Measurements from ENCODE around the gene SLC41A3. TPM values are rescaled to one million over a fixed set of nuclear protein-coding genes. Genes with fewer than 3 reads are reported as not detected.
"Not testable (repeated sequence)": the region's sequence is repeated elsewhere in the genome, so short reads cannot be mapped to it uniquely, and the experiment has no call there.

Gene SLC41A3
- total RNA-seq, 4 donors from 2014 or later, result 31.0 to 62.7 (median 37.5) TPM

DNA sequence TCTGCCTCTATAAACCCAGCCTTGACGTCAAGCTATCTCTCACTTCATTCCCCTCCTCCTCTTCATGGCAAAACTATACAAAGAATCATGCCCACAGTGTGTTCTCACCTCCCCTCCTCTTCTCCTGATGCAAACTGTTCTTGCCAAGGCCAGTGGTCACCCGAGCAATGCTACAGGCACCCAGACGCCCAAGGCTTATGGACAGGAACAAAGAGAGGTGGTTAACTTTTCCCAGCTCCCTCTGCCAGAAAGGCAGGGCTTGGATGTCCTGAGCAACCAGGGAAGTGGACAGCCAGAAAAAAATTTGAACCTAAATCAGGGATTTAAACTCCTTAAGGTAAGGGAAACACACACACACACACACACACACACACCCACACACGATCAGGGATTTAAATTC is 5.1 kb downstream of the SLC41A3 start:
- 84% methylated on average over 2 to 4 of the region's 4 CpGs for WGBS, 2 donors (ENCODE audit: low coverage in 1 of 2)
- Histone ChIP-seq H3K4me1 (peaks cover 0 to 19% (median 4%) of the 10 kb centered on the region in 3 donors), H3K27ac (no peak overlapping the region), H3K4me3 (no peak overlapping the region), H3K9me3 (no peaks in the 10 kb centered on the region), H3K36me3 (peaks cover 0 to 10% of the 10 kb centered on the region in 2 donors), H3K27me3 (no peaks in the 10 kb centered on the region)
- no peak for ATAC-seq
- TF ChIP-seq EP300 (IDR thresholded peaks at IDR 0.05), result no peak
- TF ChIP-seq, protein P1, sequence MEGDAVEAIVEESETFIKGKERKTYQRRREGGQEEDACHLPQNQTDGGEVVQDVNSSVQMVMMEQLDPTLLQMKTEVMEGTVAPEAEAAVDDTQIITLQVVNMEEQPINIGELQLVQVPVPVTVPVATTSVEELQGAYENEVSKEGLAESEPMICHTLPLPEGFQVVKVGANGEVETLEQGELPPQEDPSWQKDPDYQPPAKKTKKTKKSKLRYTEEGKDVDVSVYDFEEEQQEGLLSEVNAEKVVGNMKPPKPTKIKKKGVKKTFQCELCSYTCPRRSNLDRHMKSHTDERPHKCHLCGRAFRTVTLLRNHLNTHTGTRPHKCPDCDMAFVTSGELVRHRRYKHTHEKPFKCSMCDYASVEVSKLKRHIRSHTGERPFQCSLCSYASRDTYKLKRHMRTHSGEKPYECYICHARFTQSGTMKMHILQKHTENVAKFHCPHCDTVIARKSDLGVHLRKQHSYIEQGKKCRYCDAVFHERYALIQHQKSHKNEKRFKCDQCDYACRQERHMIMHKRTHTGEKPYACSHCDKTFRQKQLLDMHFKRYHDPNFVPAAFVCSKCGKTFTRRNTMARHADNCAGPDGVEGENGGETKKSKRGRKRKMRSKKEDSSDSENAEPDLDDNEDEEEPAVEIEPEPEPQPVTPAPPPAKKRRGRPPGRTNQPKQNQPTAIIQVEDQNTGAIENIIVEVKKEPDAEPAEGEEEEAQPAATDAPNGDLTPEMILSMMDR (IDR thresholded peaks at IDR 0.05), result no peak

DNA sequence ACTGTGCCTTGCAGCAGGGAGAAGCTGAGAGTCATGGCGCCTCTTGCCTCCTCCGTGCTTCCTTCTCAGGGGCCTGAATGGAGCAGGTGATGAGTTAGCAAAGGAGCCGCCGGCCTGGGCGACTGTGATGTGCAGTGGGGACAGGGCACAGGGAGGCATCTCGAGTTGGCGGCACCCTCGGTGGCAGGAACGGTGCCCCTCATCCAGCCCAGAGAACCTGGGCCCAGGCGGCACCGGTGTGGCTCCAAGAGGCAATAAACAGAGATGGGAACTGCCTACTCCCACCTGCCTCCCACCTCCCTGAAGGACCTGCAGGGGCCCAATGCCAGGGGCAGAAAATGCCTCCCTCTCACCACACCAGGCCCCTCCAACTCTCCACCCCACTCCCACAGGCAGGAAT is 6.2 kb downstream of the SLC41A3 start:
- WGBS, 2 donors (ENCODE audit: low coverage in 1 of 2), result 100% methylated on average over 1 of the region's 11 CpGs; no CpG with 5 or more reads in 1 of the 2 donors
- no peak overlapping the region for H3K4me3 ChIP-seq
- H3K27ac ChIP-seq, result no peak overlapping the region
- peaks cover 0 to 14% of the 10 kb centered on the region in 2 donors for H3K36me3 ChIP-seq
- TF ChIP-seq EP300 (IDR thresholded peaks at IDR 0.05), result no peak
- TF ChIP-seq, protein P1 (IDR thresholded peaks at IDR 0.05), result no peak
- no peak for TF ChIP-seq POLR2A (IDR thresholded peaks at IDR 0.05)
- TF ChIP-seq POLR2AphosphoS5 (IDR thresholded peaks at IDR 0.05), result no peak
- ATAC-seq, result no peak
- H3K9me3 ChIP-seq, result no peaks in the 10 kb centered on the region
- peaks cover 0 to 12% (median 0%) of the 10 kb centered on the region in 3 donors for H3K4me1 ChIP-seq
- no peaks in the 10 kb centered on the region for H3K27me3 ChIP-seq

DNA sequence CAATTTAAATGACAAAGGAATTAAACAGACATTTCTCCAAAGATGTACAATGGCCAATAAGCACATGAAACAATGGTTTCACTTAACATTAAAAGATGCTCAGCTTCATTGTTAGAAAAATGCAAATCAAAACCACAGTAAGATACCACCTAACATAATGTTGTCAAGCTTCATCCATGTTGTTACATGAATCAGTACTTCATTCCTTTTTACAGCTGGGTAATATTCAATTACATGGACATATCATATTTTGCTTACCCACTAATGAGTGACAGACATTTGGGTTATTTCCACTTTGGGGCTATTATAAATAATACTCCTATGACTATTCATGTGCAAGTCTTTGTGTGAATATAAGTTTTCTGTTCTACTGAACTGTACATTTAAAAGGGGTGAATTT is 7.8 kb downstream of the SLC41A3 start:
- H3K9me3 ChIP-seq, result no peaks in the 10 kb centered on the region
- no peaks in the 10 kb centered on the region for H3K27me3 ChIP-seq
- no peaks in the 10 kb centered on the region for H3K4me1 ChIP-seq
- H3K36me3 ChIP-seq, result peaks cover 0 to 16% of the 10 kb centered on the region in 2 donors
- TF ChIP-seq, protein P1 (IDR thresholded peaks at IDR 0.05), result no peak
- no peak for TF ChIP-seq EP300 (IDR thresholded peaks at IDR 0.05)
- TF ChIP-seq POLR2A (IDR thresholded peaks at IDR 0.05), result no peak
- no peak for TF ChIP-seq POLR2AphosphoS5 (IDR thresholded peaks at IDR 0.05)
- no peak for ATAC-seq
- no peak overlapping the region for H3K27ac ChIP-seq
- H3K4me3 ChIP-seq, result no peak overlapping the region

DNA sequence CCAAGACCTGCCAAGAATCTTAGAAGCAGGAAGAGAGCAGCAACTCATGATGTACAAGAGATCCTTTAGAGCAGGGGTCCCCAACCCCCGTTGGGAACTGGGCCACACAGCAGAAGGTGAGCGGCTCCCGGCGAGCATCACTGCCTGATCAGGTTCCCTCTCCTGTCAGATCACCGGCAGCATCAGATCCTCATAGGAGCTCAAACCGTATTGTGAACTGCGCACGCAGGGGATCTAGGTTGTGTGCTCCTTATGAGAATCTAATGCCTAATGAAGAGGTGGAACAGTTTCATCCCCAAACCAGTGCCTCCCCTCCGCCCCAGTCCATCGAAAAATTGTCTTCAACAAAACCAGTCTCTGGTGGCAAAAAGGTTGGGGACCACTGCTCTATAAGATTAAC is 13.8 kb downstream of the SLC41A3 start:
- ATAC-seq, result no peak

DNA sequence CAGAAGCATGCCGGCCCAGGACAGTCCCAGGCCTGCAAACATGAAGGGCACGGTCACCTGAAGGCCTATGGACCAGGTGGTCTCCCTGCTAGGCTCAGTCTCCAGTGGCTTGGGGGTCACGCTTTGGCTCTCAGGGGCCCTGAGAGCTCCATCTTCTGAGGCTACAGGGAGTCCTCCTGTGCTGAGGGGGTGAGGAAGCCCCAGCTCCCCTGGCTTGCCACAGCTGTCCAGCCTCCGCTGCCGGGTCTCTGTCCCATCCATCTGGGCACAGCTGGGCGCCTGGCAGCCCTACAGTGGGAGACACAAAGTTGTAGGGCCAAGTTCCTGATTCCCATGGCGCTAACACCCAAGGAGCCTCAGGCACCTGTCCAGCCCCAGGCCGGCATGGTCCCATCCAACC is 16.0 kb downstream of the SLC41A3 start:
- 100% methylated on average over 1 of the region's 8 CpGs; no CpG with 5 or more reads in 1 of the 2 donors for WGBS, 2 donors (ENCODE audit: low coverage in 1 of 2)
- no peak for TF ChIP-seq POLR2AphosphoS5 (IDR thresholded peaks at IDR 0.05)
- TF ChIP-seq EP300 (IDR thresholded peaks at IDR 0.05), result no peak
- no peak for TF ChIP-seq POLR2A (IDR thresholded peaks at IDR 0.05)
- TF ChIP-seq, protein P1 (IDR thresholded peaks at IDR 0.05), result no peak
- peaks cover 0 to 55% of the 10 kb centered on the region in 2 donors for H3K36me3 ChIP-seq
- H3K9me3 ChIP-seq, result no peaks in the 10 kb centered on the region
- no peak overlapping the region for H3K27ac ChIP-seq
- H3K27me3 ChIP-seq, result no peaks in the 10 kb centered on the region
- no peak overlapping the region for H3K4me3 ChIP-seq
- H3K4me1 ChIP-seq, result no peaks in the 10 kb centered on the region
- ATAC-seq, result no peak

More for the DNA sequence above, 13.8 kb downstream of the SLC41A3 start:
- Histone ChIP-seq H3K4me1 (no peaks in the 10 kb centered on the region), H3K36me3 (peaks cover 0 to 35% of the 10 kb centered on the region in 2 donors), H3K9me3 (no peaks in the 10 kb centered on the region), H3K27ac (no peak overlapping the region), H3K27me3 (no peaks in the 10 kb centered on the region), H3K4me3 (no peak overlapping the region)
- TF ChIP-seq POLR2AphosphoS5 (IDR thresholded peaks at IDR 0.05) (no peak), POLR2A (IDR thresholded peaks at IDR 0.05) (no peak), EP300 (IDR thresholded peaks at IDR 0.05) (no peak)
- TF ChIP-seq, protein P1 (IDR thresholded peaks at IDR 0.05), result no peak
- WGBS, 2 donors (ENCODE audit: low coverage in 1 of 2), result 71 to 72% methylated on average over 2 to 7 of the region's 10 CpGs

DNA sequence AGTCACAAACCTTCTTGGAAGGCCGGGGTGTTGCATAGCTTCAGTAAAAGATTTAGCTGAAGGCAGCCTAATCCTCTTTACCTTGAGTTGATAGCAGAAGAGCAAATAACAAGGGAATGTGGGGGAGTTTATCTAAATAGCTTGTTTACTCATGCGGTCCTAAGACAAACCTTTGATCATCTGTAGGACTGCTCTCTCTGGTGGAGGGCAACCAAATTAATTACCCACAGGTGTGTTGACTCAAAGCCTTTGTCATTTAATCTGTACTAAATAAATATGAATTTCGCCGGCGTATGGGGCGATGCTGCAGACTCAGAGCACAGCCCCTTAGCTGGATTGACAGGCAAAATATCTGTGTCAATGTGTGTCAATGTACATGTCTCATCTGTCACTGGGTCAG is 17.2 kb downstream of the SLC41A3 start:
- not testable (repeated sequence) for H3K9me3 ChIP-seq, H3K4me1 ChIP-seq, ATAC-seq, H3K27me3 ChIP-seq, H3K27ac ChIP-seq, H3K4me3 ChIP-seq
- 90 to 96% methylated on average over 6 of the region's 6 CpGs for WGBS, 2 donors (ENCODE audit: low coverage in 1 of 2)
- H3K36me3 ChIP-seq, result peaks cover 0 to 51% of the 10 kb centered on the region in 2 donors

Measured in gastroesophageal sphincter (tissue), 4 donors.